GM12878 (cell line): ENCODE measurements around the gene EDC4.

Experiments
- ASH2L ChIP-seq: fragments of 300-600, 200-600 bp; sonication (generic); IDR thresholded peaks from 2 replicates; pipeline ENCODE4 v1.6.1; 2017; ENCODE audit warnings: low read depth, mild to moderate bottlenecking, borderline replicate concordance
- BCL11A ChIP-seq: IDR thresholded peaks from 2 replicates; pipeline ENCODE4 v1.6.1; 2011; ENCODE audit warnings: low read depth, low read length
- CHD4 ChIP-seq: fragments of 200-600 bp; sonication (generic); IDR thresholded peaks from 2 replicates; pipeline ENCODE4 v1.6.1; 2016; ENCODE audit warnings: mild to moderate bottlenecking
- EGR1 ChIP-seq, 2 experiments: IDR thresholded peaks; 1 replicate in 1 of 2; 2 replicates in 1 of 2; pipeline ENCODE4 v1.6.1; 2011 to 2012; ENCODE audit warnings: low read depth in 2 of 2, low read length in 2 of 2, borderline replicate concordance in 1 of 2, mild to moderate bottlenecking in 1 of 2, moderate library complexity in 1 of 2
- EP300 ChIP-seq, 2 experiments: fragments of 150-350 bp in 1 of 2; IDR thresholded peaks; 2 replicates each; pipeline ENCODE4 v1.6.1; 2011 to 2012; ENCODE audit warnings: low read depth in 2 of 2, low read length in 2 of 2, borderline replicate concordance in 1 of 2, improper control_type of control experiment in 1 of 2, inconsistent platforms in 1 of 2; ENCODE audit not compliant: control insufficient read depth in 1 of 2
- ESRRA ChIP-seq: IDR thresholded peaks from 2 replicates; pipeline ENCODE4 v1.6.1; 2012; ENCODE audit warnings: mild to moderate bottlenecking, low read length, improper control_type of control experiment
- HDAC2 ChIP-seq: fragments of 200-600 bp; sonication (generic); IDR thresholded peaks from 2 replicates; pipeline ENCODE4 v1.6.1; 2017
- TF ChIP-seq, protein P1 (sequence below): IDR thresholded peaks from 2 replicates; pipeline ENCODE4 v1.6.1; 2011; ENCODE audit warnings: low read depth, mild to moderate bottlenecking, low read length, moderate library complexity, borderline replicate concordance; ENCODE audit errors: extremely low read depth
- TF ChIP-seq, protein P2 (sequence below), 3 experiments: IDR thresholded peaks in 2 of 3; conservative IDR thresholded peaks in 1 of 3; 2 replicates each; pipeline ENCODE4 v1.5.1; 2011; ENCODE audit warnings: low read depth in 3 of 3, low read length in 3 of 3, mild to moderate bottlenecking in 3 of 3, control low read depth in 2 of 3, moderate library complexity in 2 of 3, inconsistent platforms in 1 of 3, mixed read lengths in 1 of 3; ENCODE audit not compliant: control insufficient read depth in 2 of 3, insufficient read depth in 1 of 3; ENCODE audit errors: extremely low read depth in 1 of 3
- TF ChIP-seq, protein P3 (sequence below): IDR thresholded peaks from 2 replicates; pipeline ENCODE4 v1.6.1; 2011; ENCODE audit warnings: low read depth, low read length, improper control_type of control experiment, borderline replicate concordance

- no peak for TF ChIP-seq ASH2L
- no peak for TF ChIP-seq HDAC2
- no peak for TF ChIP-seq EP300 (IDR thresholded peaks at IDR 0.05; ENCODE audit: borderline replicate concordance in 1 of 2, control insufficient read depth in 1 of 2, low read depth in 2 of 2, low read length in 2 of 2)
- TF ChIP-seq, protein P1, sequence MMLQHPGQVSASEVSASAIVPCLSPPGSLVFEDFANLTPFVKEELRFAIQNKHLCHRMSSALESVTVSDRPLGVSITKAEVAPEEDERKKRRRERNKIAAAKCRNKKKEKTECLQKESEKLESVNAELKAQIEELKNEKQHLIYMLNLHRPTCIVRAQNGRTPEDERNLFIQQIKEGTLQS, result no peak
- TF ChIP-seq ESRRA, result no peak
- TF ChIP-seq, protein P2, sequence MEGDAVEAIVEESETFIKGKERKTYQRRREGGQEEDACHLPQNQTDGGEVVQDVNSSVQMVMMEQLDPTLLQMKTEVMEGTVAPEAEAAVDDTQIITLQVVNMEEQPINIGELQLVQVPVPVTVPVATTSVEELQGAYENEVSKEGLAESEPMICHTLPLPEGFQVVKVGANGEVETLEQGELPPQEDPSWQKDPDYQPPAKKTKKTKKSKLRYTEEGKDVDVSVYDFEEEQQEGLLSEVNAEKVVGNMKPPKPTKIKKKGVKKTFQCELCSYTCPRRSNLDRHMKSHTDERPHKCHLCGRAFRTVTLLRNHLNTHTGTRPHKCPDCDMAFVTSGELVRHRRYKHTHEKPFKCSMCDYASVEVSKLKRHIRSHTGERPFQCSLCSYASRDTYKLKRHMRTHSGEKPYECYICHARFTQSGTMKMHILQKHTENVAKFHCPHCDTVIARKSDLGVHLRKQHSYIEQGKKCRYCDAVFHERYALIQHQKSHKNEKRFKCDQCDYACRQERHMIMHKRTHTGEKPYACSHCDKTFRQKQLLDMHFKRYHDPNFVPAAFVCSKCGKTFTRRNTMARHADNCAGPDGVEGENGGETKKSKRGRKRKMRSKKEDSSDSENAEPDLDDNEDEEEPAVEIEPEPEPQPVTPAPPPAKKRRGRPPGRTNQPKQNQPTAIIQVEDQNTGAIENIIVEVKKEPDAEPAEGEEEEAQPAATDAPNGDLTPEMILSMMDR (IDR thresholded peaks at IDR 0.05 in 2 of 3, conservative IDR thresholded peaks at IDR 0.05 in 1 of 3; ENCODE audit: control insufficient read depth in 2 of 3, extremely low read depth in 1 of 3, insufficient read depth in 1 of 3, low read depth in 3 of 3, low read length in 3 of 3), result no peak
- no peak for TF ChIP-seq CHD4
- no peak for TF ChIP-seq EGR1 (IDR thresholded peaks at IDR 0.05; ENCODE audit: borderline replicate concordance in 1 of 2, low read depth in 2 of 2, low read length in 2 of 2)
- TF ChIP-seq, protein P3, sequence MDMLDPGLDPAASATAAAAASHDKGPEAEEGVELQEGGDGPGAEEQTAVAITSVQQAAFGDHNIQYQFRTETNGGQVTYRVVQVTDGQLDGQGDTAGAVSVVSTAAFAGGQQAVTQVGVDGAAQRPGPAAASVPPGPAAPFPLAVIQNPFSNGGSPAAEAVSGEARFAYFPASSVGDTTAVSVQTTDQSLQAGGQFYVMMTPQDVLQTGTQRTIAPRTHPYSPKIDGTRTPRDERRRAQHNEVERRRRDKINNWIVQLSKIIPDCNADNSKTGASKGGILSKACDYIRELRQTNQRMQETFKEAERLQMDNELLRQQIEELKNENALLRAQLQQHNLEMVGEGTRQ, result no peak
- TF ChIP-seq BCL11A, result no peak
Observed at GRCh38 chr16:67922221-67922620, 49.4 kb downstream of the EDC4 start.
